GM18511 (cell line): ENCODE measurements around the gene ISG15.
"Not testable (repeated sequence)": the region's sequence is repeated elsewhere in the genome, so short reads cannot be mapped to it uniquely, and the experiment has no call there.

Source experiments
- ATAC-seq: cut with Tn5 transposase; IDR thresholded peaks from one replicate; pipeline ENCODE4 v1.9.1; 2021; ENCODE audit warnings: mild to moderate bottlenecking, moderate library complexity; ENCODE audit not compliant: unreplicated experiment

The ISG15 gene

GRCh38 chr1:1043921-1044320, 30.6 kb downstream of the ISG15 start:
- ATAC-seq = no peak

GRCh38 chr1:1044455-1045078, 31.3 kb downstream of the ISG15 start:
- ATAC-seq = no peak

GRCh38 chr1:1045129-1045528, 31.8 kb downstream of the ISG15 start:
- ATAC-seq = no peak

- ATAC-seq = no peak
Measured at GRCh38 chr1:1046243-1046642, 32.9 kb downstream of the ISG15 start.

GRCh38 chr1:1046767-1047166, 33.5 kb downstream of the ISG15 start:
- no peak for ATAC-seq

- no peak for ATAC-seq
Measured at GRCh38 chr1:1047407-1047806, 34.1 kb downstream of the ISG15 start.

GRCh38 chr1:1047963-1048362, 34.7 kb downstream of the ISG15 start:
- ATAC-seq = no peak

GRCh38 chr1:1048765-1049164, 35.5 kb downstream of the ISG15 start:
- no peak for ATAC-seq

- no peak for ATAC-seq
Measured at GRCh38 chr1:1049318-1050165, 36.2 kb downstream of the ISG15 start.

- ATAC-seq = no peak
Measured at GRCh38 chr1:1050577-1051052, 37.3 kb downstream of the ISG15 start.

GRCh38 chr1:1051127-1051810, 38.0 kb downstream of the ISG15 start:
- no peak for ATAC-seq

GRCh38 chr1:1052003-1052840, 38.9 kb downstream of the ISG15 start:
- ATAC-seq = no peak

GRCh38 chr1:1053022-1053421, 39.7 kb downstream of the ISG15 start:
- ATAC-seq = no peak

GRCh38 chr1:1053682-1054081, 40.4 kb downstream of the ISG15 start:
- ATAC-seq = no peak

- no peak for ATAC-seq
Measured at GRCh38 chr1:1054099-1054700, 40.9 kb downstream of the ISG15 start.

- no peak for ATAC-seq
Measured at GRCh38 chr1:1054971-1055370, 41.7 kb downstream of the ISG15 start.

GRCh38 chr1:1055841-1056736, 42.8 kb downstream of the ISG15 start:
- no peak for ATAC-seq

GRCh38 chr1:1057769-1058087, 44.4 kb downstream of the ISG15 start:
- ATAC-seq = not testable (repeated sequence)

GRCh38 chr1:1058088-1058905, 45.0 kb downstream of the ISG15 start:
- no peak for ATAC-seq
